Measurements from ENCODE around the gene PCDHA4. TPM values are rescaled to one million over a fixed set of nuclear protein-coding genes. Genes with fewer than 3 reads are reported as not detected.

The PCDHA4 gene
- total and polyA plus RNA-seq, 9 donors = 0.18 to 2.7 (median 0.83) TPM

- no peaks in the 10 kb centered on the region for H3K4me1 ChIP-seq (ENCODE audit: insufficient read depth)
- no peak for DNase-seq
- intact Hi-C loops (cut with DNase I) = no loop called here
- H3K36me3 ChIP-seq = no peaks in the 10 kb centered on the region
- H3K9me3 ChIP-seq = peaks cover 0 to 3% of the 10 kb centered on the region in 2 donors
- no peak overlapping the region for H3K4me3 ChIP-seq
- H3K27ac ChIP-seq = no peak overlapping the region
- 48 to 61% methylated on average over 76 to 94 of the region's 94 CpGs; no CpG with 5 or more reads in 1 of the 3 donors for WGBS, 3 donors
- H3K27me3 ChIP-seq = no peaks in the 10 kb centered on the region
- no peak for TF ChIP-seq EP300 (IDR thresholded peaks at IDR 0.05)
Measured at GRCh38 chr5:140857177-140857986, 50.5 kb downstream of the PCDHA4 start.

GRCh38 chr5:140857987-140858240, 51.0 kb downstream of the PCDHA4 start:
- no peaks in the 10 kb centered on the region for H3K4me1 ChIP-seq (ENCODE audit: insufficient read depth)
- no peak overlapping the region for H3K4me3 ChIP-seq
- no peak for DNase-seq
- H3K27me3 ChIP-seq = no peaks in the 10 kb centered on the region
- H3K9me3 ChIP-seq = peaks cover 0 to 8% of the 10 kb centered on the region in 2 donors
- no peak for TF ChIP-seq CTCF (IDR thresholded peaks at IDR 0.05)
- no peak for TF ChIP-seq POLR2A (IDR thresholded peaks at IDR 0.05)
- no peak overlapping the region for H3K27ac ChIP-seq
- H3K36me3 ChIP-seq = no peaks in the 10 kb centered on the region
- intact Hi-C loops (cut with DNase I) = no loop called here
- WGBS, 3 donors = 68 to 72% methylated on average over 10 to 17 of the region's 22 CpGs; no CpG with 5 or more reads in 1 of the 3 donors

- TF ChIP-seq POLR2A (IDR thresholded peaks at IDR 0.05) (no peak), CTCF (IDR thresholded peaks at IDR 0.05) (no peak), EP300 (IDR thresholded peaks at IDR 0.05) (no peak)
- Histone ChIP-seq H3K9me3 (peaks cover 0 to 11% of the 10 kb centered on the region in 2 donors), H3K36me3 (no peaks in the 10 kb centered on the region), H3K4me3 (no peak overlapping the region), H3K27me3 (no peaks in the 10 kb centered on the region), H3K4me1 (ENCODE audit: insufficient read depth) (no peaks in the 10 kb centered on the region), H3K27ac (no peak overlapping the region)
- DNase-seq = no peak
- 34 to 49% (median 39%) methylated on average over 73 to 76 of the region's 76 CpGs for WGBS, 3 donors
- intact Hi-C loops (cut with DNase I) = no loop called here
Measured at GRCh38 chr5:140862441-140863295, 55.8 kb downstream of the PCDHA4 start.

Other genes starting within 250 kb of the PCDHA4 start
- 10 to 100 TPM; 11.7 to 34.4 (median 20.1) TPM for gene SRA1, start 249.6 kb upstream of the PCDHA4 start, total RNA-seq
- gene SRA1, start 249.6 kb upstream of the PCDHA4 start, polyA plus RNA-seq = 10 to 100 TPM; 16.9 to 33.2 TPM
- gene APBB3, start 242.5 kb upstream of the PCDHA4 start, total RNA-seq = 10 to 100 TPM; 33.0 to 47.6 (median 39.5) TPM
- gene APBB3, start 242.5 kb upstream of the PCDHA4 start, polyA plus RNA-seq = 10 to 100 TPM; 13.1 to 36.1 TPM
- gene SLC35A4, start 242.2 kb upstream of the PCDHA4 start, total RNA-seq = 10 to 100 TPM; 22.3 to 65.7 (median 47.1) TPM
- 10 to 100 TPM; 27.1 to 80.2 TPM for gene SLC35A4, start 242.2 kb upstream of the PCDHA4 start, polyA plus RNA-seq
- 10 to 100 TPM; 26.5 to 96.0 (median 48.6) TPM for gene CD14, start 173.9 kb upstream of the PCDHA4 start, total RNA-seq
- 10 to 100 TPM in 1 of 2 donors, 1 to 10 TPM in 1; 8.7 to 37.7 TPM for gene CD14, start 173.9 kb upstream of the PCDHA4 start, polyA plus RNA-seq
- 10 to 100 TPM; 12.2 to 62.8 (median 14.9) TPM for gene TMCO6, start 167.6 kb upstream of the PCDHA4 start, total RNA-seq
- 10 to 100 TPM in 1 of 2 donors, 1 to 10 TPM in 1; 8.0 to 33.2 TPM for gene TMCO6, start 167.6 kb upstream of the PCDHA4 start, polyA plus RNA-seq
- gene NDUFA2, start 159.4 kb upstream of the PCDHA4 start, total RNA-seq = 100 to 1,000 TPM in 1 of 7 donors, 10 to 100 TPM in 6; 44.6 to 107 (median 46.9) TPM
- gene NDUFA2, start 159.4 kb upstream of the PCDHA4 start, polyA plus RNA-seq = 100 to 1,000 TPM in 1 of 2 donors, 10 to 100 TPM in 1; 42.6 to 123 TPM
- gene IK, start 159.2 kb upstream of the PCDHA4 start, total RNA-seq = 100 to 1,000 TPM in 1 of 7 donors, 10 to 100 TPM in 6; 70.9 to 112 (median 78.0) TPM
- gene IK, start 159.2 kb upstream of the PCDHA4 start, polyA plus RNA-seq = 100 to 1,000 TPM in 1 of 2 donors, 10 to 100 TPM in 1; 99.8 to 184 TPM
- gene WDR55, start 142.2 kb upstream of the PCDHA4 start, total RNA-seq = 10 to 100 TPM in 6 of 7 donors, 1 to 10 TPM in 1; 9.1 to 16.6 (median 13.7) TPM
- gene WDR55, start 142.2 kb upstream of the PCDHA4 start, polyA plus RNA-seq = 10 to 100 TPM in 1 of 2 donors, 1 to 10 TPM in 1; 9.9 to 12.3 TPM
- 1 to 10 TPM in 2 of 7 donors, under 1 TPM in 5; 0.30 to 1.2 (median 0.69) TPM for gene DND1, start 133.5 kb upstream of the PCDHA4 start, total RNA-seq
- gene DND1, start 133.5 kb upstream of the PCDHA4 start, polyA plus RNA-seq = under 1 TPM in 1 of 2 donors, not detected in 1; 0.98 TPM
- 10 to 100 TPM; 26.8 to 48.2 (median 41.7) TPM for gene HARS1, start 115.7 kb upstream of the PCDHA4 start, total RNA-seq
- gene HARS1, start 115.7 kb upstream of the PCDHA4 start, polyA plus RNA-seq = 10 to 100 TPM; 38.9 to 68.6 TPM
- 10 to 100 TPM; 15.2 to 25.2 (median 21.6) TPM for gene HARS2, start 115.6 kb upstream of the PCDHA4 start, total RNA-seq
- 10 to 100 TPM; 20.9 to 27.5 TPM for gene HARS2, start 115.6 kb upstream of the PCDHA4 start, polyA plus RNA-seq
- gene ZMAT2, start 106.6 kb upstream of the PCDHA4 start, total RNA-seq = 10 to 100 TPM; 22.9 to 46.1 (median 40.2) TPM
- 100 to 1,000 TPM in 1 of 2 donors, 10 to 100 TPM in 1; 59.3 to 126 TPM for gene ZMAT2, start 106.6 kb upstream of the PCDHA4 start, polyA plus RNA-seq
- under 1 TPM in 1 of 7 donors, not detected in 6; 0.05 TPM for gene PCDHA1, start 20.9 kb upstream of the PCDHA4 start, total RNA-seq
- not detected for gene PCDHA1, start 20.9 kb upstream of the PCDHA4 start, polyA plus RNA-seq
- 1 to 10 TPM in 2 of 7 donors, under 1 TPM in 5; 0.34 to 1.6 (median 0.57) TPM for gene PCDHA2, start 12.2 kb upstream of the PCDHA4 start, total RNA-seq
- gene PCDHA2, start 12.2 kb upstream of the PCDHA4 start, polyA plus RNA-seq = under 1 TPM; 0.17 to 0.34 TPM
- 1 to 10 TPM in 6 of 7 donors, under 1 TPM in 1; 0.65 to 2.7 (median 1.4) TPM for gene PCDHA3, start 6.0 kb upstream of the PCDHA4 start, total RNA-seq
- 1 to 10 TPM in 1 of 2 donors, under 1 TPM in 1; 0.45 to 1.1 TPM for gene PCDHA3, start 6.0 kb upstream of the PCDHA4 start, polyA plus RNA-seq
- 1 to 10 TPM in 1 of 7 donors, under 1 TPM in 6; 0.11 to 1.4 (median 0.54) TPM for gene PCDHA5, start 14.5 kb downstream of the PCDHA4 start, total RNA-seq
- under 1 TPM; 0.07 to 0.08 TPM for gene PCDHA5, start 14.5 kb downstream of the PCDHA4 start, polyA plus RNA-seq
- 1 to 10 TPM in 3 of 7 donors, under 1 TPM in 4; 0.32 to 1.7 (median 0.97) TPM for gene PCDHA6, start 20.9 kb downstream of the PCDHA4 start, total RNA-seq
- under 1 TPM; 0.18 to 0.33 TPM for gene PCDHA6, start 20.9 kb downstream of the PCDHA4 start, polyA plus RNA-seq
- gene PCDHA7, start 27.2 kb downstream of the PCDHA4 start, total RNA-seq = 1 to 10 TPM in 1 of 7 donors, under 1 TPM in 6; 0.35 to 1.4 (median 0.65) TPM
- under 1 TPM; 0.25 to 0.35 TPM for gene PCDHA7, start 27.2 kb downstream of the PCDHA4 start, polyA plus RNA-seq
- gene PCDHA8, start 34.1 kb downstream of the PCDHA4 start, total RNA-seq = under 1 TPM; 0.23 to 0.72 (median 0.43) TPM
- under 1 TPM in 1 of 2 donors, not detected in 1; 0.02 TPM for gene PCDHA8, start 34.1 kb downstream of the PCDHA4 start, polyA plus RNA-seq
- under 1 TPM; 0.34 to 0.60 (median 0.50) TPM for gene PCDHA9, start 41.3 kb downstream of the PCDHA4 start, total RNA-seq
- gene PCDHA9, start 41.3 kb downstream of the PCDHA4 start, polyA plus RNA-seq = under 1 TPM in 1 of 2 donors, not detected in 1; 0.05 TPM
- 1 to 10 TPM; 1.0 to 4.0 (median 1.5) TPM for gene PCDHA10, start 48.8 kb downstream of the PCDHA4 start, total RNA-seq
- gene PCDHA10, start 48.8 kb downstream of the PCDHA4 start, polyA plus RNA-seq = 1 to 10 TPM in 1 of 2 donors, under 1 TPM in 1; 0.06 to 1.9 TPM
- under 1 TPM; 0.23 to 0.79 (median 0.53) TPM for gene PCDHA11, start 61.9 kb downstream of the PCDHA4 start, total RNA-seq
- under 1 TPM; 0.04 to 0.08 TPM for gene PCDHA11, start 61.9 kb downstream of the PCDHA4 start, polyA plus RNA-seq
- gene PCDHA12, start 68.2 kb downstream of the PCDHA4 start, total RNA-seq = 1 to 10 TPM in 2 of 7 donors, under 1 TPM in 5; 0.27 to 1.3 (median 0.56) TPM
- gene PCDHA12, start 68.2 kb downstream of the PCDHA4 start, polyA plus RNA-seq = under 1 TPM; 0.04 to 0.20 TPM
- gene PCDHA13, start 75.1 kb downstream of the PCDHA4 start, total RNA-seq = under 1 TPM in 6 of 7 donors, not detected in 1; 0.32 to 0.92 (median 0.47) TPM
- gene PCDHA13, start 75.1 kb downstream of the PCDHA4 start, polyA plus RNA-seq = under 1 TPM; 0.01 to 0.17 TPM
- gene PCDHAC1, start 119.2 kb downstream of the PCDHA4 start, total RNA-seq = under 1 TPM; 0.40 to 0.82 (median 0.57) TPM
- gene PCDHAC1, start 119.2 kb downstream of the PCDHA4 start, polyA plus RNA-seq = under 1 TPM; 0.04 to 0.15 TPM
- gene PCDHAC2, start 159.4 kb downstream of the PCDHA4 start, total RNA-seq = 1 to 10 TPM in 2 of 7 donors, under 1 TPM in 5; 0.15 to 2.1 (median 0.72) TPM
- gene PCDHAC2, start 159.4 kb downstream of the PCDHA4 start, polyA plus RNA-seq = 1 to 10 TPM in 1 of 2 donors, under 1 TPM in 1; 0.06 to 1.4 TPM
- gene PCDHB1, start 244.3 kb downstream of the PCDHA4 start, total RNA-seq = under 1 TPM in 2 of 7 donors, not detected in 5; 0.03 to 0.34 TPM
- not detected for gene PCDHB1, start 244.3 kb downstream of the PCDHA4 start, polyA plus RNA-seq